Measurements from ENCODE around the gene ATG16L1.

DNA sequence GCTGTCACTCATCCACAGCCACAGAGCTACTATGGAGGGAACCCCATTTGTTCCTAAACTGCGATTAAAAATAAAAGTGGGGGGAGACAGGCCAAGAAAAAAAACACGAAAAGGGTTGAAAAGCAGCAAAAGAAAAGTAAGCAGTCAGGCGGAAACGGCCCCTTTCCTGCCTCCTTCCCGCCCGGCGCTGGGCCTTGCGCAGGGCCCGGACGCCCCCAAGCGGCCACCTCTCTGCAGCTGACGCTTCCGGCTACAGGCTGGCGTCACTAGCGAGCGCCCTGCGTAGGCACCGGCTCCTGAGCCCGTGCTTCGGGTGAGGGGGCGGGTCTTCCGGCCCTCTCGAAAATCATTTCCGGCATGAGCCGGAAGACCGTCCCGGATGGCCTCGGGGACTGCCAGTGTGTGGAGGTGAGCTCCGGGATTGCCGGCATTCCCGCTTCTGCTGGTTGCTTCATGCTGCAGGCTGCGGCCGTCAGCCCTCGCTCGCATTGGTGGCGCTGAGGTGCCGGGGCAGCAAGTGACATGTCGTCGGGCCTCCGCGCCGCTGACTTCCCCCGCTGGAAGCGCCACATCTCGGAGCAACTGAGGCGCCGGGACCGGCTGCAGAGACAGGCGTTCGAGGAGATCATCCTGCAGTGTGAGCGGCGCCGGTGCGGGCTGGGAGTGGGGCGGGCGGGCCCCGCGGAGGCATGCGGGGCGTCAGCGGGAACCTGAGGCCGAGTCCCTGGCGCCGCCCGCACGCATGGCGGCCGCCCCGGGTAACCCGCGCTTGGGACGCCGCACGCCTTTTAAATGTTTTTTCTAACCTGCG, at the start of gene ATG16L1:
- no peak for TF ChIP-seq EZH2 (IDR thresholded peaks at IDR 0.05; ENCODE audit: borderline replicate concordance, low read length)
- TF ChIP-seq, protein P1, sequence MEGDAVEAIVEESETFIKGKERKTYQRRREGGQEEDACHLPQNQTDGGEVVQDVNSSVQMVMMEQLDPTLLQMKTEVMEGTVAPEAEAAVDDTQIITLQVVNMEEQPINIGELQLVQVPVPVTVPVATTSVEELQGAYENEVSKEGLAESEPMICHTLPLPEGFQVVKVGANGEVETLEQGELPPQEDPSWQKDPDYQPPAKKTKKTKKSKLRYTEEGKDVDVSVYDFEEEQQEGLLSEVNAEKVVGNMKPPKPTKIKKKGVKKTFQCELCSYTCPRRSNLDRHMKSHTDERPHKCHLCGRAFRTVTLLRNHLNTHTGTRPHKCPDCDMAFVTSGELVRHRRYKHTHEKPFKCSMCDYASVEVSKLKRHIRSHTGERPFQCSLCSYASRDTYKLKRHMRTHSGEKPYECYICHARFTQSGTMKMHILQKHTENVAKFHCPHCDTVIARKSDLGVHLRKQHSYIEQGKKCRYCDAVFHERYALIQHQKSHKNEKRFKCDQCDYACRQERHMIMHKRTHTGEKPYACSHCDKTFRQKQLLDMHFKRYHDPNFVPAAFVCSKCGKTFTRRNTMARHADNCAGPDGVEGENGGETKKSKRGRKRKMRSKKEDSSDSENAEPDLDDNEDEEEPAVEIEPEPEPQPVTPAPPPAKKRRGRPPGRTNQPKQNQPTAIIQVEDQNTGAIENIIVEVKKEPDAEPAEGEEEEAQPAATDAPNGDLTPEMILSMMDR (IDR thresholded peaks at IDR 0.05; ENCODE audit: low read length) = peak; percentile 97

All from OCI-LY1 (cell line).